Measurements from ENCODE around the gene TMEM171.

Gene TMEM171

DNA sequence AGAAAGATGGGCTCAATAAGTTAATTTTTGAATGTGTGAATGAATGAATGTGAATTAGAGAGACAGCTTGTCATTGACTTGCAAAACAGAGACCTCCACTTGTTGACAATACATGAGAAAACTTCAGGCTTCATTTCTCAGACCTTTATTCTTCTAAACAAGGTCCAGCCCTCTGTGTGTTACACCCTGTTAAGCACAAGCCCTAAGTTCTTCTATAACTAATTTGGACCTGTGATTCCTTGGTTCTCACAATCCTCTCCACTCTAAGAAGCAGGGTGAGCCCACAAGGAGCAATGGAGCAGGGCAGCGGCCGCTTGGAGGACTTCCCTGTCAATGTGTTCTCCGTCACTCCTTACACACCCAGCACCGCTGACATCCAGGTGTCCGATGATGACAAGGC, 52.6 kb downstream of the TMEM171 start, which contains the start of gene TMEM174:
Gene TMEM174 (plus strand): TSS at position 243 of the 400 bp plus-strand sequence. CDS start 51 bp downstream, at position 294.
- Histone ChIP-seq H3K4me3 (replicated peaks; ENCODE audit: low read depth, low read length) (no peak within 1 kb of the TSS), H3K36me3 (ENCODE audit: control insufficient read depth, insufficient read depth, low read length) (no peaks in the 10 kb centered on the region), H3K27me3 (replicated peaks; ENCODE audit: control insufficient read depth, insufficient read depth, low read length) (peaks cover 3% of the 10 kb centered on the region)
- TF ChIP-seq, protein P1, sequence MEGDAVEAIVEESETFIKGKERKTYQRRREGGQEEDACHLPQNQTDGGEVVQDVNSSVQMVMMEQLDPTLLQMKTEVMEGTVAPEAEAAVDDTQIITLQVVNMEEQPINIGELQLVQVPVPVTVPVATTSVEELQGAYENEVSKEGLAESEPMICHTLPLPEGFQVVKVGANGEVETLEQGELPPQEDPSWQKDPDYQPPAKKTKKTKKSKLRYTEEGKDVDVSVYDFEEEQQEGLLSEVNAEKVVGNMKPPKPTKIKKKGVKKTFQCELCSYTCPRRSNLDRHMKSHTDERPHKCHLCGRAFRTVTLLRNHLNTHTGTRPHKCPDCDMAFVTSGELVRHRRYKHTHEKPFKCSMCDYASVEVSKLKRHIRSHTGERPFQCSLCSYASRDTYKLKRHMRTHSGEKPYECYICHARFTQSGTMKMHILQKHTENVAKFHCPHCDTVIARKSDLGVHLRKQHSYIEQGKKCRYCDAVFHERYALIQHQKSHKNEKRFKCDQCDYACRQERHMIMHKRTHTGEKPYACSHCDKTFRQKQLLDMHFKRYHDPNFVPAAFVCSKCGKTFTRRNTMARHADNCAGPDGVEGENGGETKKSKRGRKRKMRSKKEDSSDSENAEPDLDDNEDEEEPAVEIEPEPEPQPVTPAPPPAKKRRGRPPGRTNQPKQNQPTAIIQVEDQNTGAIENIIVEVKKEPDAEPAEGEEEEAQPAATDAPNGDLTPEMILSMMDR (IDR thresholded peaks at IDR 0.05; ENCODE audit: insufficient read depth, low read length, poor library complexity, severe bottlenecking): no peak
- DNase-seq (ENCODE audit: extremely low read depth, insufficient read length): no peak

DNA sequence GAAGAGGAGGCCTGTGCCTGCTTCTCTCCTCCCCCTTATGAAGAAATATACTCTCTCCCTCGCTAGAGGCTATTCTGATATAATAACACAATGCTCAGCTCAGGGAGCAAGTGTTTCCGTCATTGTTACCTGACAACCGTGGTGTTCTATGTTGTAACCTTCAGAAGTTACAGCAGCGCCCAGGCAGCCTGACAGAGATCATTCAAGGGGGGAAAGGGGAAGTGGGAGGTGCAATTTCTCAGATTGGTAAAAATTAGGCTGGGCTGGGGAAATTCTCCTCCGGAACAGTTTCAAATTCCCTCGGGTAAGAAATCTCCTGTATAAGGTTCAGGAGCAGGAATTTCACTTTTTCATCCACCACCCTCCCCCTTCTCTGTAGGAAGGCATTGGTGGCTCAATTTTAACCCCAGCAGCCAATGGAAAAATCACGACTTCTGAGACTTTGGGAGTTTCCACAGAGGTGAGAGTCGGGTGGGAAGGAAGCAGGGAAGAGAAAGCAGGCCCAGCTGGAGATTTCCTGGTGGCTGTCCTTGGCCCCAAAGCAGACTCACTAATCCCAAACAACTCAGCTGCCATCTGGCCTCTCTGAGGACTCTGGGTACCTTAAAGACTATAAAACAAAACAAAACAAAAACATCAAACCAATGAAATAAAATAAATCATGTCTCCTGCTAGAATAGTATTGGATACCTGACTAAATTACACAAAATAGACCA, 53.9 kb downstream of the TMEM171 start:
- TF ChIP-seq, protein P1 (IDR thresholded peaks at IDR 0.05; ENCODE audit: insufficient read depth, low read length, poor library complexity, severe bottlenecking): no peak
- no peak for DNase-seq (ENCODE audit: extremely low read depth, insufficient read length)
- H3K4me3 ChIP-seq (replicated peaks; ENCODE audit: low read depth, low read length): no peak overlapping the region
- H3K27me3 ChIP-seq (replicated peaks; ENCODE audit: control insufficient read depth, insufficient read depth, low read length): peaks cover 3% of the 10 kb centered on the region
- H3K36me3 ChIP-seq (ENCODE audit: control insufficient read depth, insufficient read depth, low read length): no peaks in the 10 kb centered on the region

DNA sequence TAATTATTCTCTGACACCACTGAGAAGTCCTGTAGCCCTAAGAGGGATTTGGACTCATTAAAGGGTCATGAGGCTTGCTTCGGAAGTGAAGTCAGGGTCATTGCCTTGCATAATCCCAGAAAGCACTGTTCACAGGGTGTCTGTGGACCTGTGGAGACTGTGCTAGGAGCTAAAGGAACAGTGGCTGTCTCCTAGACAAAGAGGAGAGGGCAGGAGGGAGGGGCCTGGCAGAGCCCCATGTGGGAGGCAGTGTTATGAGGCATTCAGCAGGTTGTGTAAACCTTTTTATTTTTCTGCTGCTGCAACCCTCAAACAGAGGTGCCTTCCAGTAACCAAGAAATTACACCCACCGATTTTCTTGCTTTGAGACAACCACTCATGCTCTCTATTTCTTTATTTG, 55.9 kb downstream of the TMEM171 start:
- Histone ChIP-seq H3K4me3 (replicated peaks; ENCODE audit: low read depth, low read length) (no peak overlapping the region), H3K36me3 (ENCODE audit: control insufficient read depth, insufficient read depth, low read length) (no peaks in the 10 kb centered on the region), H3K27me3 (replicated peaks; ENCODE audit: control insufficient read depth, insufficient read depth, low read length) (peaks cover 3% of the 10 kb centered on the region)
- DNase-seq (ENCODE audit: extremely low read depth, insufficient read length): no peak
- TF ChIP-seq, protein P1 (IDR thresholded peaks at IDR 0.05; ENCODE audit: insufficient read depth, low read length, poor library complexity, severe bottlenecking): no peak

DNA sequence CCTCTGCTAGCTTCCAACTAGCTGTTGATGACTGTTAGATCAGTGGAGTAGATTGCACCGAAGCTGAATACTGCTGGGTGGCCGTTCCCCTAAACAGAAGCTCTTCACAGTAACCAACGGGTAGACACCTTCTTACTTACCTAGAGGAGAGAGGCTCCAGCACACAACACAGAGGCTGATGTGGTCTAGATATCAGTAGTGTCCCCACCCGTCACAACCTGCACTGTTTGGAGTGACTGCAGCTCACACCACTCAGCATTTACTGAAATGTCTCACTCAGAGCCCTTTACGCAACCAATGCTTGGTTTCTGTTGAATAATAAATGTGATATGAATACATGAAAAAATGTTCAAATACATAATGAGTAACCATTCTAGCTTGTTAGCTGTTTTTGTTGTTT, 57.9 kb downstream of the TMEM171 start:
- Histone ChIP-seq H3K4me3 (replicated peaks; ENCODE audit: low read depth, low read length) (no peak overlapping the region), H3K27me3 (replicated peaks; ENCODE audit: control insufficient read depth, insufficient read depth, low read length) (peaks cover 1% of the 10 kb centered on the region), H3K36me3 (ENCODE audit: control insufficient read depth, insufficient read depth, low read length) (no peaks in the 10 kb centered on the region)
- DNase-seq (ENCODE audit: extremely low read depth, insufficient read length): no peak
- TF ChIP-seq, protein P1 (IDR thresholded peaks at IDR 0.05; ENCODE audit: insufficient read depth, low read length, poor library complexity, severe bottlenecking): no peak

DNA sequence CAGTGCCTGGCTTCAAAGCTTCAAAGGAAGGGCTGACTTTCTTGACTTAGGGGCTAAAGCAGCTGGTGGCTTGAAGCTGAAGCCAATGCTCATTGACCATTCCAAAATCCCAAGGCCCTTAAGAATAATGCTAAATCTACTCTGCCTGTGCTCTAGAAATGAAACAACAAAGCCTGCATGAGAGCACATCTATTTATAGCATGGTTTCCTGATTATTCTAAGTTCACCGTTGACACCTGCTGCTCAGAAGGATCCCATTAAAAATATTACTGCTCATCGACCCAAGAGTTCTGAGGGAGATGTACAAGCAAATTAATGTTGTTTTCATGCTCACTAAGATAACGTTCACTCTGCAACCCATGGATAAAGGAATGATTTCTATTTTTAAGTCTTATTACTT, 59.4 kb downstream of the TMEM171 start:
- Histone ChIP-seq H3K4me3 (replicated peaks; ENCODE audit: low read depth, low read length) (no peak overlapping the region), H3K36me3 (ENCODE audit: control insufficient read depth, insufficient read depth, low read length) (no peaks in the 10 kb centered on the region), H3K27me3 (replicated peaks; ENCODE audit: control insufficient read depth, insufficient read depth, low read length) (peaks cover 1% of the 10 kb centered on the region)
- no peak for DNase-seq (ENCODE audit: extremely low read depth, insufficient read length)
- TF ChIP-seq, protein P1 (IDR thresholded peaks at IDR 0.05; ENCODE audit: insufficient read depth, low read length, poor library complexity, severe bottlenecking): no peak
